Measurements from ENCODE around the gene LRRC8E.
A peak's percentile ranks its signal among the peaks of the same experiment; 100 is the strongest.

Gene LRRC8E

GRCh38 chr19:7914099-7914498 is 25.8 kb downstream of the LRRC8E start:
- Histone ChIP-seq H3K23ac (ENCODE audit: low read length) (no peak overlapping the region), H3K9ac (ENCODE audit: low read length) (no peak overlapping the region), H2BK5ac (ENCODE audit: low read length) (no peak overlapping the region), H3K4me3 (ENCODE audit: low read length) (no peak overlapping the region), H2AK5ac (ENCODE audit: low read length) (no peak overlapping the region), H4K8ac (ENCODE audit: low read depth, low read length) (no peak overlapping the region), H4K5ac (ENCODE audit: low read length) (no peak overlapping the region), H3K79me2 (ENCODE audit: control insufficient read depth, insufficient read depth, low read length) (no peaks in the 10 kb centered on the region), H2BK15ac (replicated peaks; ENCODE audit: low read depth) (no peak overlapping the region), H3K4me1 (ENCODE audit: control insufficient read depth, low read depth, low read length) (no peaks in the 10 kb centered on the region), H3K27me3 (ENCODE audit: insufficient read depth, low read length, poor library complexity) (peaks cover 19% of the 10 kb centered on the region), H3K79me1 (ENCODE audit: low read length) (no peaks in the 10 kb centered on the region), H3K4ac (ENCODE audit: low read depth, low read length) (no peak overlapping the region), H3K56ac (ENCODE audit: low read length) (no peak overlapping the region), H3K27ac (ENCODE audit: low read depth, low read length) (no peak overlapping the region), H3K36me3 (ENCODE audit: control insufficient read depth, insufficient read depth, low read length) (peaks cover 3% of the 10 kb centered on the region), H3K4me2 (ENCODE audit: low read length) (no peak overlapping the region), H2BK120ac (ENCODE audit: low read depth, low read length) (no peak overlapping the region), H3K18ac (ENCODE audit: low read length) (no peak overlapping the region)
- DNase-seq = no peak
- WGBS (ENCODE audit: extremely low coverage, insufficient coverage, low lambda C conversion rate) = no CpG with 5 or more reads among the region's 12 CpGs

DNA sequence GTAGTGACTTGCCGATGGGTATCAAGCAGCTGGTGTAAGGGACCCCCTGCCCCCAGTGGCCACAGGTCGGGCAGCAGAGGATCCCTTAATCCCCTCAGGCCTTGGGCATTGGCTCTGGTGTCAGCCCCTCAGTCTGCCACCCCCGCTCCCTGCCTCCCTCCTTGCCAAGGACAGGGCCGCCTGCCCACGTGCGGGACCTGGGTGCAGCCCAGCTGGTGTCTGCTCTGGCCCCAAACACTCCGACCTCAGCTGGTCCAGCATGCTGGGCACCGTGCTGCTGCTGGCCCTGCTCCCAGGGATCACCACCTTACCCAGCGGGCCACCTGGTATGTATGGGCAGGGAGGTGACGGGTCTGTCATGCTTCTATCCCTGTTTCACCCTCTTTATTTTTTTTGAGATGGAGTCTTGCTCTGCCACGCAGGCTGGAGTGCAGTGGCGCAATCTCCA is 26.3 kb downstream of the LRRC8E start, which contains the start of gene TGFBR3L:
TSS of gene TGFBR3L (plus strand) at position 233 of the 448 bp plus-strand sequence.
- Histone ChIP-seq H2AK5ac (ENCODE audit: low read length) (no peak within 1 kb of the TSS), H3K27me3 (ENCODE audit: insufficient read depth, low read length, poor library complexity) (peaks cover 19% of the 10 kb centered on the region), H2BK15ac (replicated peaks; ENCODE audit: low read depth) (no peak within 1 kb of the TSS), H2BK5ac (ENCODE audit: low read length) (no peak within 1 kb of the TSS), H3K56ac (ENCODE audit: low read length) (no peak within 1 kb of the TSS), H3K36me3 (ENCODE audit: control insufficient read depth, insufficient read depth, low read length) (peaks cover 3% of the 10 kb centered on the region), H3K79me2 (ENCODE audit: control insufficient read depth, insufficient read depth, low read length) (no peaks in the 10 kb centered on the region), H2BK120ac (ENCODE audit: low read depth, low read length) (no peak within 1 kb of the TSS), H3K4me2 (ENCODE audit: low read length) (no peak within 1 kb of the TSS), H3K27ac (ENCODE audit: low read depth, low read length) (no peak within 1 kb of the TSS), H3K9ac (ENCODE audit: low read length) (no peak within 1 kb of the TSS), H3K18ac (ENCODE audit: low read length) (no peak within 1 kb of the TSS), H3K79me1 (ENCODE audit: low read length) (no peaks in the 10 kb centered on the region), H3K23ac (ENCODE audit: low read length) (peak within 1 kb of the TSS; percentile 2), H3K4me3 (ENCODE audit: low read length) (no peak within 1 kb of the TSS), H4K8ac (ENCODE audit: low read depth, low read length) (no peak within 1 kb of the TSS), H3K4me1 (ENCODE audit: control insufficient read depth, low read depth, low read length) (no peaks in the 10 kb centered on the region), H3K4ac (ENCODE audit: low read depth, low read length) (no peak within 1 kb of the TSS), H4K5ac (ENCODE audit: low read length) (no peak within 1 kb of the TSS)
- no peak for DNase-seq
- no CpG with 5 or more reads among the region's 12 CpGs for WGBS (ENCODE audit: extremely low coverage, insufficient coverage, low lambda C conversion rate)

DNA sequence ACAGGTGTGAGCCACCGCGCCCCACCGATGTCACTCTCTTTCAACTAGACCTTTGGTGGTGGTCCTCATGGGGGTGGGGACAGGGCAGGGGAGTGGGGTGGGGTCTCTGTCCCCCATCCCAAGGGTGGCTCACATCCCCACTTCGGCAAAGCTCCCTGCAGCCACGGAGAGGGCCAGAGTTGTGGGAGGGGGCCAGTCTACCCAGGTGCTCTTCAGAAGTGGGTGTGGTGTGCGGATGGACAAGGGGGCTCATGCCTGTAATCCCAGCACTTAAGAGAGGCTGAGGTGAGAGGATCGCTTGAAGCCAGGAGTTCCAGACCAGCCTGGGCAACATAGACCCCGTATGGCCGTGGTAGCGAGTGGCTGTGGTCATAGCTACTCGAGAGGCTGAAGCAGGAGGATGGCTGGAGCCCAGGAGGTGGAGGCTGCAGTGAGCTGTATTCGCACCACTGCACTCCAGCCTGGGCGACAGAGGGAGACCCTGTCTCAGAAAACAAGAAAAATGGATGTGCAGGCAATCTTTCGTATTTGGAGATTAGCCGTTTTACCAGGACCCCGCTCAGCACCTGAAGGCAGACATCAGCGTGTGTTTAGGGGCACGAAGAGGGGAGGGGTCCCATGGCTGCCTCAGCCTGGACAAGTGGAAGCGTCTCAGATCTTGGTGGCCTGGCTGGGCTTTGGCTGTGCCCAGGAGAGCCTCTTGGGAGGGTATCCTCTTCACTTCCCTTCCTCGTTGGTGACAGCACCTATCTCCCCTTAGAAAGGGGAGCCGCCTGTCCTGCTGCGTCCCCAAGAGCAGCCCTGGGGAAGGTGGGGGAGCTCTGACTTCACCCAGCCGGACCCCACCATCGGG is 27.2 kb downstream of the LRRC8E start:
- Histone ChIP-seq H3K23ac (ENCODE audit: low read length) (peak overlapping the region; percentile 2), H2AK5ac (ENCODE audit: low read length) (no peak overlapping the region), H4K5ac (ENCODE audit: low read length) (no peak overlapping the region), H4K8ac (ENCODE audit: low read depth, low read length) (no peak overlapping the region), H3K56ac (ENCODE audit: low read length) (no peak overlapping the region), H3K18ac (ENCODE audit: low read length) (no peak overlapping the region), H2BK5ac (ENCODE audit: low read length) (no peak overlapping the region), H2BK15ac (replicated peaks; ENCODE audit: low read depth) (no peak overlapping the region), H3K79me2 (ENCODE audit: control insufficient read depth, insufficient read depth, low read length) (no peaks in the 10 kb centered on the region), H3K4me3 (ENCODE audit: low read length) (no peak overlapping the region), H3K4me2 (ENCODE audit: low read length) (no peak overlapping the region), H3K4ac (ENCODE audit: low read depth, low read length) (no peak overlapping the region), H3K27me3 (ENCODE audit: insufficient read depth, low read length, poor library complexity) (peaks cover 19% of the 10 kb centered on the region), H3K36me3 (ENCODE audit: control insufficient read depth, insufficient read depth, low read length) (peaks cover 3% of the 10 kb centered on the region), H3K9ac (ENCODE audit: low read length) (no peak overlapping the region), H3K4me1 (ENCODE audit: control insufficient read depth, low read depth, low read length) (peaks cover 2% of the 10 kb centered on the region), H3K27ac (ENCODE audit: low read depth, low read length) (no peak overlapping the region), H3K79me1 (ENCODE audit: low read length) (no peaks in the 10 kb centered on the region), H2BK120ac (ENCODE audit: low read depth, low read length) (no peak overlapping the region)
- no CpG with 5 or more reads among the region's 24 CpGs for WGBS (ENCODE audit: extremely low coverage, insufficient coverage, low lambda C conversion rate)
- DNase-seq = no peak

GRCh38 chr19:7916103-7916954 is 28.0 kb downstream of the LRRC8E start:
- Histone ChIP-seq H2AK5ac (ENCODE audit: low read length) (no peak overlapping the region), H3K79me2 (ENCODE audit: control insufficient read depth, insufficient read depth, low read length) (no peaks in the 10 kb centered on the region), H3K23ac (ENCODE audit: low read length) (peak overlapping the region; percentile 2), H3K36me3 (ENCODE audit: control insufficient read depth, insufficient read depth, low read length) (peaks cover 3% of the 10 kb centered on the region), H3K4me2 (ENCODE audit: low read length) (peak overlapping the region; percentile 37), H3K56ac (ENCODE audit: low read length) (peak overlapping the region; percentile 67), H3K4me3 (ENCODE audit: low read length) (no peak overlapping the region), H3K4me1 (ENCODE audit: control insufficient read depth, low read depth, low read length) (peaks cover 2% of the 10 kb centered on the region), H3K79me1 (ENCODE audit: low read length) (no peaks in the 10 kb centered on the region), H3K4ac (ENCODE audit: low read depth, low read length) (no peak overlapping the region), H2BK5ac (ENCODE audit: low read length) (no peak overlapping the region), H4K5ac (ENCODE audit: low read length) (no peak overlapping the region), H2BK120ac (ENCODE audit: low read depth, low read length) (no peak overlapping the region), H3K9ac (ENCODE audit: low read length) (peak overlapping the region; percentile 40), H3K27me3 (ENCODE audit: insufficient read depth, low read length, poor library complexity) (peaks cover 19% of the 10 kb centered on the region), H2BK15ac (replicated peaks; ENCODE audit: low read depth) (no peak overlapping the region), H3K18ac (ENCODE audit: low read length) (no peak overlapping the region), H4K8ac (ENCODE audit: low read depth, low read length) (no peak overlapping the region), H3K27ac (ENCODE audit: low read depth, low read length) (no peak overlapping the region)
- WGBS (ENCODE audit: extremely low coverage, insufficient coverage, low lambda C conversion rate) = no CpG with 5 or more reads among the region's 104 CpGs
- peak; percentile 29 for DNase-seq

DNA sequence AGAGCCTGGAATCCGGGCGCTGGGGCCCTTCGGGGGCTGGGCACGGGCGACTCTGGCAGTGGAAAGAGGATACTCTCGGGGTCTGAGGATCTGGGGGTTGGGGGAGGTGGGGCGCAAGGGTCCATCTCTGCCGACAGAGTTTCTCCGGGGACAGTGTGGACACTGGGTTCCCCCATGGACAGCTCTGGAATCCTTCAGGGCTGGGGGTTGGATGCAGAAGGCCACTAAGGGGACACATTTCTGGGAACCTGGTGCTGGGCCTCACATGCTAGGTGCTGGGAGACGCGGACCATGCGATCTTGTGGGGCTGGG is 28.6 kb downstream of the LRRC8E start:
- no peaks in the 10 kb centered on the region for H3K79me2 ChIP-seq (ENCODE audit: control insufficient read depth, insufficient read depth, low read length)
- no peak overlapping the region for H3K23ac ChIP-seq (ENCODE audit: low read length)
- H3K27ac ChIP-seq (ENCODE audit: low read depth, low read length) = no peak overlapping the region
- peaks cover 2% of the 10 kb centered on the region for H3K4me1 ChIP-seq (ENCODE audit: control insufficient read depth, low read depth, low read length)
- H3K4me2 ChIP-seq (ENCODE audit: low read length) = peak overlapping the region; percentile 3
- H3K4me3 ChIP-seq (ENCODE audit: low read length) = no peak overlapping the region
- no peaks in the 10 kb centered on the region for H3K79me1 ChIP-seq (ENCODE audit: low read length)
- no peak overlapping the region for H3K18ac ChIP-seq (ENCODE audit: low read length)
- H2AK5ac ChIP-seq (ENCODE audit: low read length) = no peak overlapping the region
- no peak overlapping the region for H3K9ac ChIP-seq (ENCODE audit: low read length)
- H3K4ac ChIP-seq (ENCODE audit: low read depth, low read length) = no peak overlapping the region
- no peak overlapping the region for H2BK120ac ChIP-seq (ENCODE audit: low read depth, low read length)
- H2BK15ac ChIP-seq (replicated peaks; ENCODE audit: low read depth) = no peak overlapping the region
- peaks cover 3% of the 10 kb centered on the region for H3K36me3 ChIP-seq (ENCODE audit: control insufficient read depth, insufficient read depth, low read length)
- WGBS (ENCODE audit: extremely low coverage, insufficient coverage, low lambda C conversion rate) = no CpG with 5 or more reads among the region's 12 CpGs
- peak overlapping the region; percentile 58 for H3K56ac ChIP-seq (ENCODE audit: low read length)
- no peak overlapping the region for H4K5ac ChIP-seq (ENCODE audit: low read length)
- H3K27me3 ChIP-seq (ENCODE audit: insufficient read depth, low read length, poor library complexity) = peaks cover 19% of the 10 kb centered on the region
- DNase-seq = no peak
- no peak overlapping the region for H4K8ac ChIP-seq (ENCODE audit: low read depth, low read length)
- H2BK5ac ChIP-seq (ENCODE audit: low read length) = no peak overlapping the region
